H1 (cell line): ENCODE data around the gene KIZ. TPM values are rescaled to one million over a fixed set of nuclear protein-coding genes. Genes with fewer than 3 reads are reported as not detected.

Experiments used
- CBX8 ChIP-seq: fragments of 300-800, 300-1000 bp; sonication (generic); IDR thresholded peaks from 2 replicates; pipeline ENCODE4 v1.7.1; 2016; ENCODE audit warnings: low read depth, low read length, borderline replicate concordance
- EP300 ChIP-seq, 2 experiments: IDR thresholded peaks; 1 replicate in 1 of 2; 2 replicates in 1 of 2; pipeline ENCODE4 v1.6.1; 2011 to 2012; ENCODE audit warnings: low read depth in 2 of 2, low read length in 2 of 2, mild to moderate bottlenecking in 2 of 2, borderline replicate concordance in 1 of 2, inconsistent platforms in 1 of 2, moderate library complexity in 1 of 2
- GABPA ChIP-seq: IDR thresholded peaks from 2 replicates; pipeline ENCODE4 v1.6.1; 2011; ENCODE audit warnings: mild to moderate bottlenecking, low read length, moderate library complexity, borderline replicate concordance; ENCODE audit not compliant: insufficient read depth
- MAFK ChIP-seq: IDR thresholded peaks from 2 replicates; pipeline ENCODE4 v1.6.1; 2012; ENCODE audit warnings: low read depth, mild to moderate bottlenecking, improper control_type of control experiment, low read length
- RBBP5 ChIP-seq: IDR thresholded peaks from 2 replicates; pipeline ENCODE4 v1.7.1; 2012; ENCODE audit warnings: low read depth, mild to moderate bottlenecking, inconsistent platforms, low read length, moderate library complexity, borderline replicate concordance
- RNF2 ChIP-seq: fragments of 200-900, 300-1000 bp; sonication (generic); IDR thresholded peaks from 2 replicates; pipeline ENCODE4 v1.7.1; 2016; ENCODE audit warnings: borderline replicate concordance, low read depth, mild to moderate bottlenecking, antibody characterized with exemption, low read length; ENCODE audit not compliant: poor library complexity, severe bottlenecking; ENCODE audit errors: missing control alignments
- SAP30 ChIP-seq: fragments of 300-600 bp; sonication (generic); IDR thresholded peaks from 2 replicates; pipeline ENCODE4 v1.7.1; 2012; ENCODE audit warnings: low read length, moderate library complexity, mild to moderate bottlenecking, inconsistent platforms; ENCODE audit not compliant: insufficient read depth, insufficient replicate concordance
- TAF7 ChIP-seq: optimal IDR thresholded peaks from 2 replicates; pipeline ENCODE3; 2011; ENCODE audit warnings: low read depth, mild to moderate bottlenecking, inconsistent platforms, low read length, moderate library complexity, borderline replicate concordance
- TCF12 ChIP-seq: IDR thresholded peaks from 2 replicates; pipeline ENCODE4 v1.6.1; 2011; ENCODE audit warnings: low read depth, mild to moderate bottlenecking, low read length
- polyA plus RNA-seq, 7 experiments: library from polyadenylated mRNA; depleted of rRNA in 3 of 7; stranded (reverse) in 5 of 7; unstranded in 2 of 7; fragments of >200 nt in 5 of 7; fragments of 200-250 nt in 2 of 7; gene quantifications; 1 replicate in 5 of 7; 2 replicates in 1 of 7; 4 replicates in 1 of 7; pipeline versions ENCODE4 v1.2.1 to v1.2.3, GENCODE V29; 2011 to 2013; ENCODE audit warnings: missing spikeins in 2 of 7, mixed read lengths in 2 of 7
- total RNA-seq: library from RNA; stranded (reverse); fragmentation: NEBNext Ultra II Directional; extraction: Animal tissue kit (Norgen Biotek cat#: 25700); gene quantifications from 2 replicates; pipeline ENCODE4 v1.2.1, GENCODE V29; 2021
- TF ChIP-seq, protein P1 (sequence below): fragments of 300-600 bp; sonication (generic); IDR thresholded peaks from 2 replicates; pipeline ENCODE4 v1.7.1; 2012; ENCODE audit warnings: low read length, moderate library complexity, mild to moderate bottlenecking, inconsistent platforms; ENCODE audit not compliant: insufficient replicate concordance

KIZ gene
- total and polyA plus RNA-seq, 2 of the 8 experiments (the other 6 are each of a cell fraction or from before 2014, with no cell fraction given), result 13.0 to 51.7 TPM

DNA sequence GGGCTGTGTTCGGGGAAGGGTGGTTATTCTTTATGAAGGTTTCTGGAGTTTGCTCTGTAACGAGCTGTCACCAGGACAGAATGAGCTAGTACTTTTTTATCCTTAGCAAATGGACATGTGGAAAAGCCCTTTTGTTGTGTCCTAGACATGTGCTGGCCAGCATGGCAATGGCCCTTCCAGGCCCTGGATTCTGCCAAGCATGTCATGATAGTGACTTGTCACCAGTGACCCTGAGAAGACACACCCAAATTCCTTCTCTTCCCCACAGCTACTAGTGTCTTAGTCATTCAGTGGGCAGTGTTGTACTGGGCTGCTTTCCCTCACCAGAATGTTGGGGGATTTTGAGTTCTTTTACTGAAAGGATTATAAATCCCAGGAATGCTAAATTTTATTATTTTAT, 103.3 kb downstream of the KIZ start (continued):
- no peak for TF ChIP-seq EP300 (IDR thresholded peaks at IDR 0.05; ENCODE audit: borderline replicate concordance in 1 of 2, low read depth in 2 of 2, low read length in 2 of 2)
- no peak for TF ChIP-seq CBX8
- no peak for TF ChIP-seq TCF12
- TF ChIP-seq, protein P1, sequence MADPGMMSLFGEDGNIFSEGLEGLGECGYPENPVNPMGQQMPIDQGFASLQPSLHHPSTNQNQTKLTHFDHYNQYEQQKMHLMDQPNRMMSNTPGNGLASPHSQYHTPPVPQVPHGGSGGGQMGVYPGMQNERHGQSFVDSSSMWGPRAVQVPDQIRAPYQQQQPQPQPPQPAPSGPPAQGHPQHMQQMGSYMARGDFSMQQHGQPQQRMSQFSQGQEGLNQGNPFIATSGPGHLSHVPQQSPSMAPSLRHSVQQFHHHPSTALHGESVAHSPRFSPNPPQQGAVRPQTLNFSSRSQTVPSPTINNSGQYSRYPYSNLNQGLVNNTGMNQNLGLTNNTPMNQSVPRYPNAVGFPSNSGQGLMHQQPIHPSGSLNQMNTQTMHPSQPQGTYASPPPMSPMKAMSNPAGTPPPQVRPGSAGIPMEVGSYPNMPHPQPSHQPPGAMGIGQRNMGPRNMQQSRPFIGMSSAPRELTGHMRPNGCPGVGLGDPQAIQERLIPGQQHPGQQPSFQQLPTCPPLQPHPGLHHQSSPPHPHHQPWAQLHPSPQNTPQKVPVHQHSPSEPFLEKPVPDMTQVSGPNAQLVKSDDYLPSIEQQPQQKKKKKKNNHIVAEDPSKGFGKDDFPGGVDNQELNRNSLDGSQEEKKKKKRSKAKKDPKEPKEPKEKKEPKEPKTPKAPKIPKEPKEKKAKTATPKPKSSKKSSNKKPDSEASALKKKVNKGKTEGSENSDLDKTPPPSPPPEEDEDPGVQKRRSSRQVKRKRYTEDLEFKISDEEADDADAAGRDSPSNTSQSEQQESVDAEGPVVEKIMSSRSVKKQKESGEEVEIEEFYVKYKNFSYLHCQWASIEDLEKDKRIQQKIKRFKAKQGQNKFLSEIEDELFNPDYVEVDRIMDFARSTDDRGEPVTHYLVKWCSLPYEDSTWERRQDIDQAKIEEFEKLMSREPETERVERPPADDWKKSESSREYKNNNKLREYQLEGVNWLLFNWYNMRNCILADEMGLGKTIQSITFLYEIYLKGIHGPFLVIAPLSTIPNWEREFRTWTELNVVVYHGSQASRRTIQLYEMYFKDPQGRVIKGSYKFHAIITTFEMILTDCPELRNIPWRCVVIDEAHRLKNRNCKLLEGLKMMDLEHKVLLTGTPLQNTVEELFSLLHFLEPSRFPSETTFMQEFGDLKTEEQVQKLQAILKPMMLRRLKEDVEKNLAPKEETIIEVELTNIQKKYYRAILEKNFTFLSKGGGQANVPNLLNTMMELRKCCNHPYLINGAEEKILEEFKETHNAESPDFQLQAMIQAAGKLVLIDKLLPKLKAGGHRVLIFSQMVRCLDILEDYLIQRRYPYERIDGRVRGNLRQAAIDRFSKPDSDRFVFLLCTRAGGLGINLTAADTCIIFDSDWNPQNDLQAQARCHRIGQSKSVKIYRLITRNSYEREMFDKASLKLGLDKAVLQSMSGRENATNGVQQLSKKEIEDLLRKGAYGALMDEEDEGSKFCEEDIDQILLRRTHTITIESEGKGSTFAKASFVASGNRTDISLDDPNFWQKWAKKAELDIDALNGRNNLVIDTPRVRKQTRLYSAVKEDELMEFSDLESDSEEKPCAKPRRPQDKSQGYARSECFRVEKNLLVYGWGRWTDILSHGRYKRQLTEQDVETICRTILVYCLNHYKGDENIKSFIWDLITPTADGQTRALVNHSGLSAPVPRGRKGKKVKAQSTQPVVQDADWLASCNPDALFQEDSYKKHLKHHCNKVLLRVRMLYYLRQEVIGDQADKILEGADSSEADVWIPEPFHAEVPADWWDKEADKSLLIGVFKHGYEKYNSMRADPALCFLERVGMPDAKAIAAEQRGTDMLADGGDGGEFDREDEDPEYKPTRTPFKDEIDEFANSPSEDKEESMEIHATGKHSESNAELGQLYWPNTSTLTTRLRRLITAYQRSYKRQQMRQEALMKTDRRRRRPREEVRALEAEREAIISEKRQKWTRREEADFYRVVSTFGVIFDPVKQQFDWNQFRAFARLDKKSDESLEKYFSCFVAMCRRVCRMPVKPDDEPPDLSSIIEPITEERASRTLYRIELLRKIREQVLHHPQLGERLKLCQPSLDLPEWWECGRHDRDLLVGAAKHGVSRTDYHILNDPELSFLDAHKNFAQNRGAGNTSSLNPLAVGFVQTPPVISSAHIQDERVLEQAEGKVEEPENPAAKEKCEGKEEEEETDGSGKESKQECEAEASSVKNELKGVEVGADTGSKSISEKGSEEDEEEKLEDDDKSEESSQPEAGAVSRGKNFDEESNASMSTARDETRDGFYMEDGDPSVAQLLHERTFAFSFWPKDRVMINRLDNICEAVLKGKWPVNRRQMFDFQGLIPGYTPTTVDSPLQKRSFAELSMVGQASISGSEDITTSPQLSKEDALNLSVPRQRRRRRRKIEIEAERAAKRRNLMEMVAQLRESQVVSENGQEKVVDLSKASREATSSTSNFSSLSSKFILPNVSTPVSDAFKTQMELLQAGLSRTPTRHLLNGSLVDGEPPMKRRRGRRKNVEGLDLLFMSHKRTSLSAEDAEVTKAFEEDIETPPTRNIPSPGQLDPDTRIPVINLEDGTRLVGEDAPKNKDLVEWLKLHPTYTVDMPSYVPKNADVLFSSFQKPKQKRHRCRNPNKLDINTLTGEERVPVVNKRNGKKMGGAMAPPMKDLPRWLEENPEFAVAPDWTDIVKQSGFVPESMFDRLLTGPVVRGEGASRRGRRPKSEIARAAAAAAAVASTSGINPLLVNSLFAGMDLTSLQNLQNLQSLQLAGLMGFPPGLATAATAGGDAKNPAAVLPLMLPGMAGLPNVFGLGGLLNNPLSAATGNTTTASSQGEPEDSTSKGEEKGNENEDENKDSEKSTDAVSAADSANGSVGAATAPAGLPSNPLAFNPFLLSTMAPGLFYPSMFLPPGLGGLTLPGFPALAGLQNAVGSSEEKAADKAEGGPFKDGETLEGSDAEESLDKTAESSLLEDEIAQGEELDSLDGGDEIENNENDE, result no peak
- TF ChIP-seq SAP30, result no peak
- no peak for TF ChIP-seq RNF2
- no peak for TF ChIP-seq MAFK
- TF ChIP-seq TAF7, result no peak
- no peak for TF ChIP-seq GABPA
- no peak for TF ChIP-seq RBBP5
